ENCODE data around the gene LRFN3.

DNA sequence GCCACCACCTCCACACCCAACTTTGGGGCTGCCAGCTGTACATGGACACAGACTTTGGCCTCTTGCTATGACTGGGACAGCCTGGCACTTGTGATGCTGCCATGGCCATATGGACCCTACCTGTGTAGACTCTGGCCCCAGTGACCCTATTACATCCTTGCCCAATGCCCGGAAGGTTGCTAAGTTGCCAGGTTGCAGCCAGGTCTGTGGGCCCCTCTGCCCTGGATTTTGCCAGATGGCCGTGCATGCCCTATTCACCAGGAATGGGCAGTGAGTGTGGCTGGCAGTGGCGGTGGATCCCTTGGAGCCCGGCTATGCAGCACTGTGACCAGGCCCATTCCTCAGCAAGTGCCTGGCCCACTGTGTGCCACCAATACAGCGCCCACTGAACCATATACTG lies 49.9 kb downstream of the LRFN3 start:
- TF ChIP-seq, protein P1, sequence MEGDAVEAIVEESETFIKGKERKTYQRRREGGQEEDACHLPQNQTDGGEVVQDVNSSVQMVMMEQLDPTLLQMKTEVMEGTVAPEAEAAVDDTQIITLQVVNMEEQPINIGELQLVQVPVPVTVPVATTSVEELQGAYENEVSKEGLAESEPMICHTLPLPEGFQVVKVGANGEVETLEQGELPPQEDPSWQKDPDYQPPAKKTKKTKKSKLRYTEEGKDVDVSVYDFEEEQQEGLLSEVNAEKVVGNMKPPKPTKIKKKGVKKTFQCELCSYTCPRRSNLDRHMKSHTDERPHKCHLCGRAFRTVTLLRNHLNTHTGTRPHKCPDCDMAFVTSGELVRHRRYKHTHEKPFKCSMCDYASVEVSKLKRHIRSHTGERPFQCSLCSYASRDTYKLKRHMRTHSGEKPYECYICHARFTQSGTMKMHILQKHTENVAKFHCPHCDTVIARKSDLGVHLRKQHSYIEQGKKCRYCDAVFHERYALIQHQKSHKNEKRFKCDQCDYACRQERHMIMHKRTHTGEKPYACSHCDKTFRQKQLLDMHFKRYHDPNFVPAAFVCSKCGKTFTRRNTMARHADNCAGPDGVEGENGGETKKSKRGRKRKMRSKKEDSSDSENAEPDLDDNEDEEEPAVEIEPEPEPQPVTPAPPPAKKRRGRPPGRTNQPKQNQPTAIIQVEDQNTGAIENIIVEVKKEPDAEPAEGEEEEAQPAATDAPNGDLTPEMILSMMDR (IDR thresholded peaks at IDR 0.05; ENCODE audit: low read depth, low read length, missing input control), result no peak
- TF ChIP-seq HNF4A (conservative IDR thresholded peaks at IDR 0.05), result no peak
- TF ChIP-seq, protein P2, sequence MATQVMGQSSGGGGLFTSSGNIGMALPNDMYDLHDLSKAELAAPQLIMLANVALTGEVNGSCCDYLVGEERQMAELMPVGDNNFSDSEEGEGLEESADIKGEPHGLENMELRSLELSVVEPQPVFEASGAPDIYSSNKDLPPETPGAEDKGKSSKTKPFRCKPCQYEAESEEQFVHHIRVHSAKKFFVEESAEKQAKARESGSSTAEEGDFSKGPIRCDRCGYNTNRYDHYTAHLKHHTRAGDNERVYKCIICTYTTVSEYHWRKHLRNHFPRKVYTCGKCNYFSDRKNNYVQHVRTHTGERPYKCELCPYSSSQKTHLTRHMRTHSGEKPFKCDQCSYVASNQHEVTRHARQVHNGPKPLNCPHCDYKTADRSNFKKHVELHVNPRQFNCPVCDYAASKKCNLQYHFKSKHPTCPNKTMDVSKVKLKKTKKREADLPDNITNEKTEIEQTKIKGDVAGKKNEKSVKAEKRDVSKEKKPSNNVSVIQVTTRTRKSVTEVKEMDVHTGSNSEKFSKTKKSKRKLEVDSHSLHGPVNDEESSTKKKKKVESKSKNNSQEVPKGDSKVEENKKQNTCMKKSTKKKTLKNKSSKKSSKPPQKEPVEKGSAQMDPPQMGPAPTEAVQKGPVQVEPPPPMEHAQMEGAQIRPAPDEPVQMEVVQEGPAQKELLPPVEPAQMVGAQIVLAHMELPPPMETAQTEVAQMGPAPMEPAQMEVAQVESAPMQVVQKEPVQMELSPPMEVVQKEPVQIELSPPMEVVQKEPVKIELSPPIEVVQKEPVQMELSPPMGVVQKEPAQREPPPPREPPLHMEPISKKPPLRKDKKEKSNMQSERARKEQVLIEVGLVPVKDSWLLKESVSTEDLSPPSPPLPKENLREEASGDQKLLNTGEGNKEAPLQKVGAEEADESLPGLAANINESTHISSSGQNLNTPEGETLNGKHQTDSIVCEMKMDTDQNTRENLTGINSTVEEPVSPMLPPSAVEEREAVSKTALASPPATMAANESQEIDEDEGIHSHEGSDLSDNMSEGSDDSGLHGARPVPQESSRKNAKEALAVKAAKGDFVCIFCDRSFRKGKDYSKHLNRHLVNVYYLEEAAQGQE (IDR thresholded peaks at IDR 0.05), result no peak
- TF ChIP-seq SP1 (IDR thresholded peaks at IDR 0.05), result no peak
- TF ChIP-seq GABPA (IDR thresholded peaks at IDR 0.05 in 1 of 2, conservative IDR thresholded peaks at IDR 0.05 in 1 of 2), result no peak
- TF ChIP-seq RAD21 (IDR thresholded peaks at IDR 0.05), result no peak
- TF ChIP-seq, protein P3, sequence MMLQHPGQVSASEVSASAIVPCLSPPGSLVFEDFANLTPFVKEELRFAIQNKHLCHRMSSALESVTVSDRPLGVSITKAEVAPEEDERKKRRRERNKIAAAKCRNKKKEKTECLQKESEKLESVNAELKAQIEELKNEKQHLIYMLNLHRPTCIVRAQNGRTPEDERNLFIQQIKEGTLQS (IDR thresholded peaks at IDR 0.05), result no peak
- TF ChIP-seq FOXA1 (IDR thresholded peaks at IDR 0.05), result no peak
- TF ChIP-seq, protein P4, sequence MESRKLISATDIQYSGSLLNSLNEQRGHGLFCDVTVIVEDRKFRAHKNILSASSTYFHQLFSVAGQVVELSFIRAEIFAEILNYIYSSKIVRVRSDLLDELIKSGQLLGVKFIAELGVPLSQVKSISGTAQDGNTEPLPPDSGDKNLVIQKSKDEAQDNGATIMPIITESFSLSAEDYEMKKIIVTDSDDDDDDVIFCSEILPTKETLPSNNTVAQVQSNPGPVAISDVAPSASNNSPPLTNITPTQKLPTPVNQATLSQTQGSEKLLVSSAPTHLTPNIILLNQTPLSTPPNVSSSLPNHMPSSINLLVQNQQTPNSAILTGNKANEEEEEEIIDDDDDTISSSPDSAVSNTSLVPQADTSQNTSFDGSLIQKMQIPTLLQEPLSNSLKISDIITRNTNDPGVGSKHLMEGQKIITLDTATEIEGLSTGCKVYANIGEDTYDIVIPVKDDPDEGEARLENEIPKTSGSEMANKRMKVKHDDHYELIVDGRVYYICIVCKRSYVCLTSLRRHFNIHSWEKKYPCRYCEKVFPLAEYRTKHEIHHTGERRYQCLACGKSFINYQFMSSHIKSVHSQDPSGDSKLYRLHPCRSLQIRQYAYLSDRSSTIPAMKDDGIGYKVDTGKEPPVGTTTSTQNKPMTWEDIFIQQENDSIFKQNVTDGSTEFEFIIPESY (IDR thresholded peaks at IDR 0.05), result no peak
- TF ChIP-seq HNF4G (IDR thresholded peaks at IDR 0.05), result no peak
- no peak for TF ChIP-seq TAF1 (conservative IDR thresholded peaks at IDR 0.05)
- TF ChIP-seq EGR1 (IDR thresholded peaks at IDR 0.05; ENCODE audit: low read depth in 2 of 2), result no peak
- TF ChIP-seq, protein P5, sequence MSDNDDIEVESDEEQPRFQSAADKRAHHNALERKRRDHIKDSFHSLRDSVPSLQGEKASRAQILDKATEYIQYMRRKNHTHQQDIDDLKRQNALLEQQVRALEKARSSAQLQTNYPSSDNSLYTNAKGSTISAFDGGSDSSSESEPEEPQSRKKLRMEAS (IDR thresholded peaks at IDR 0.05), result no peak
- TF ChIP-seq RXRA (IDR thresholded peaks at IDR 0.05), result no peak

All from liver (tissue), 3 donors.